Activated B cell treated with CpG ODN at 0.5 μM for 24 hours (primary cell): ENCODE data around the gene LAMA3. TPM values are rescaled to one million over a fixed set of nuclear protein-coding genes. Genes with fewer than 3 reads are reported as not detected.
"Not testable (repeated sequence)": the region's sequence is repeated elsewhere in the genome, so short reads cannot be mapped to it uniquely, and the experiment has no call there.

Experiments
- ATAC-seq: fragments of 200-7000 bp; cut with Tn5 transposase; one replicate; pipeline ENCODE4 v1.10.0; 2021; ENCODE audit warnings: low read depth, mild to moderate bottlenecking, moderate library complexity
- CTCF ChIA-PET: fragments of 350-600 bp; sonication (Branson Sonifier 250); formaldehyde crosslinking; loops from one replicate; lab custom pipeline; 2021; ENCODE audit warnings: antibody characterized with exemption; lab: Charles Lee
- POLR2A ChIA-PET: fragments of 350-600 bp; sonication (Branson Sonifier 250); formaldehyde crosslinking; loops from one replicate; lab custom pipeline; 2021; ENCODE audit warnings: antibody characterized with exemption; lab: Charles Lee
- DNase-seq: peaks from one replicate; pipeline ENCODE4 v3.0.0; 2022
- H3K27ac Mint-ChIP-seq: one replicate; pipeline ENCODE4 v1.8.0; 2020; ENCODE audit warnings: mixed read lengths
- H3K27me3 Mint-ChIP-seq: one replicate; pipeline ENCODE4 v1.8.0; 2021; ENCODE audit warnings: mixed read lengths
- H3K36me3 Mint-ChIP-seq: one replicate; pipeline ENCODE4 v1.8.0; 2021; ENCODE audit warnings: low read depth, mixed read lengths
- H3K4me1 Mint-ChIP-seq: one replicate; pipeline ENCODE4 v1.8.0; 2021; ENCODE audit warnings: mixed read lengths
- H3K4me3 Mint-ChIP-seq: one replicate; pipeline ENCODE4 v1.8.0; 2020; ENCODE audit warnings: mild to moderate bottlenecking, mixed read lengths
- H3K9me3 Mint-ChIP-seq: one replicate; pipeline ENCODE4 v1.8.0; 2020; ENCODE audit warnings: mixed read lengths
- CTCF ChIP-seq: fragments of 200-600 bp; IDR thresholded peaks from one replicate; pipeline ENCODE4 v1.8.0; 2022; ENCODE audit warnings: antibody characterized with exemption, mild to moderate bottlenecking
- intact Hi-C: fragments of 100-400 bp; cut with micrococcal nuclease; formaldehyde crosslinking; loops from one replicate; pipeline ENCODE4 v1.15.1; 2024
- total RNA-seq: library from RNA; stranded (reverse); gene quantifications from 2 replicates; pipeline ENCODE4 v1.2.3, GENCODE V29; 2022

The LAMA3 gene
- total RNA-seq, 1 donor from 2014 or later, result not detected

DNA sequence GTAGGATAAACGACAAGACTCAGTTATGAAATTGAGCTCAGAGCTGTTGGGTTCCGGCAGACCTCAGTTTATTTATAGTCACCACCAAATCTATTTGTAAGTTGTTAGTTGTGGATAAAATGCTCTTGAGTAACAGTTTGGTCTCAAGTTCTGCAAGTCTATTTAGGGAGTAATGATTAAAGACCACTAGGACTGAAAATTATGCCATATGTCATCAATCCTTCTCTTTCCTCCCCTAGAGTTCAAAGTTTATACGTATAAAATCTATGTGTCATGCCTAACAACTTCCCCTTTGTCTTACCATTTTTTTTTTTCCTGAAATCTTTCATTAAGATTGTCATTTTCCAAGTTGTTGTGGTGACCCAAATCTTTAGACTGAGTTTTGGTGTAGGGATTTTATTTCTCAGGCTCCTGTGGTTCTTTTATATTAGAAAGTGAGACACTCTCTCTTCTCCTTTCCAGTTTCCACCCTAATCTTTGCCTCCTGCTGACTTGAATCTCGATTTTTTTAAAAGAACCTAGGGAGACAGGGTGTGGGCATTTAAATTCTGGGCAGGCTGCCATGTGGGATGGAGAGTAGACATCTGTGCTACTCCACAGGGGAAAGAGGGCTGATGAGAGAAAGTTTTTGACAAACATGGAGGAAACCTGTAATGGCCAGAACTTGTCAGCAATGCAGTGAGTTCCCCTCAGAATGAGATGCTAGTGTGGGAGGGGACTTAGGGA, 51.0 kb downstream of the LAMA3 start:
- no peak for TF ChIP-seq CTCF
- Mint-ChIP-seq H3K27ac (no peak overlapping the region), H3K9me3 (no peaks in the 10 kb centered on the region), H3K4me3 (no peak overlapping the region), H3K27me3 (peaks cover 23% of the 10 kb centered on the region), H3K36me3 (no peaks in the 10 kb centered on the region), H3K4me1 (no peaks in the 10 kb centered on the region)
- DNase-seq, result no peak
- ATAC-seq, result no peak
- POLR2A ChIA-PET, result no interaction called here
- intact Hi-C loops, result no loop called here
- CTCF ChIA-PET, result no interaction called here

- H3K36me3 Mint-ChIP-seq, H3K27ac Mint-ChIP-seq, POLR2A ChIA-PET, DNase-seq, ATAC-seq, CTCF ChIA-PET, intact Hi-C loops, H3K9me3 Mint-ChIP-seq, H3K4me1 Mint-ChIP-seq, H3K4me3 Mint-ChIP-seq: not testable (repeated sequence)
- peaks cover 23% of the 10 kb centered on the region for H3K27me3 Mint-ChIP-seq
Measured at GRCh38 chr18:23741967-23742366, 52.7 kb downstream of the LAMA3 start.

DNA sequence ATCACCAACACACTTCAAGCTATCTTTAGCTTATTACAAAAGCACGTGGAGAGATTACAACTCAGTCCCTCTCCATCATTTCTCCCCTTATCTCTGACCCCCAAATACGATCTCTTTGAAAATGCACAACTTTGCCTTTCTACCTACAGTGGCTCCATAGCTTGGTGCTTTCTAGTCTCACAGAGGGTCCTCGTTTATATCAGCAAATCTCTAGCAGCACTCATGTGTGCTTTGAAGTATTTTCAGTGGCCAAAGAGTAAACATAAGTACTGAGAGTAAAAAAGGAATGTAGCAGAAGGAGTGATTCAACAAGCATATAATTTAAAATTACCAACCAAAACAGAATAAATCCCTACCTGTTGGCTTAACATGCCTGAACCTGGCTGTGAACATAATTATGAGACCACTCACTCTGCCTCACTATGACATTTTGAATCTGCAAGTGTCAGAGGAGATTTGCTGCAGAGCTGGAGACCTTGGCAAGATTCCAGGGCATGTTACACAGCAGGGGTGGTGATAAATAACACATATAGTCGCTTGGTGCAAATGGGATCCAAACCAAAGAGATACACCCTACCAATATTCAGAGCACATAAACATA, 54.6 kb downstream of the LAMA3 start:
- DNase-seq, result no peak
- intact Hi-C loops, result no loop called here
- CTCF ChIA-PET, result no interaction called here
- no peak for TF ChIP-seq CTCF
- Mint-ChIP-seq H3K4me1 (no peaks in the 10 kb centered on the region), H3K36me3 (no peaks in the 10 kb centered on the region), H3K9me3 (no peaks in the 10 kb centered on the region), H3K4me3 (no peak overlapping the region), H3K27ac (no peak overlapping the region), H3K27me3 (peaks cover 10% of the 10 kb centered on the region)
- no peak for ATAC-seq
- POLR2A ChIA-PET, result no interaction called here

- DNase-seq, result no peak
- Mint-ChIP-seq H3K4me1 (no peaks in the 10 kb centered on the region), H3K9me3 (no peaks in the 10 kb centered on the region), H3K36me3 (no peaks in the 10 kb centered on the region), H3K4me3 (no peak overlapping the region), H3K27me3 (peaks cover 12% of the 10 kb centered on the region), H3K27ac (no peak overlapping the region)
- CTCF ChIA-PET, result no interaction called here
- no peak for ATAC-seq
- POLR2A ChIA-PET, result no interaction called here
- intact Hi-C loops, result no loop called here
- no peak for TF ChIP-seq CTCF
Measured at GRCh38 chr18:23745366-23745765, 56.1 kb downstream of the LAMA3 start.

DNA sequence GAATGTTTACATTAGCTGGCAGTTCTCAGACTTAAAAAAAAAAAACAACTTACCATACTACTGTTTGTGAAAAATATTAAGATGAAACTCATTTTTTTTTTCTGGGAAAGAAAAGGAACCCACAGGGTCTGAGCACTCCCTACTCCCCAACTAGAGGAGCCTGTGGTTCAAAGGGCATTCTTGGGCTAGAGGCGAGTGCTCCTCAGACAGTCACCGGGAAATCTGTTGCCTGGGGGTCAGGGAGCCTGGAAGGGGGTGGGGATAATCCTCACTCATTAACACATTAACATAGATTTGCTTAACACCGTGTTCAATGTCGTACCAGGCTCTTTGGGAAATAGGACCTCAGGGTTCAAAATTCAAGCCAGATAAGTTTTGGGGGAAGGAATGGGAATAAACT, 57.6 kb downstream of the LAMA3 start:
- peaks cover 10% of the 10 kb centered on the region for H3K27me3 Mint-ChIP-seq
- no peaks in the 10 kb centered on the region for H3K36me3 Mint-ChIP-seq
- no peaks in the 10 kb centered on the region for H3K9me3 Mint-ChIP-seq
- TF ChIP-seq CTCF, result no peak
- no peak overlapping the region for H3K4me3 Mint-ChIP-seq
- DNase-seq (no peak), ATAC-seq (no peak)
- POLR2A ChIA-PET, result no interaction called here
- intact Hi-C loops, result no loop called here
- H3K4me1 Mint-ChIP-seq, result no peaks in the 10 kb centered on the region
- CTCF ChIA-PET, result no interaction called here
- H3K27ac Mint-ChIP-seq, result no peak overlapping the region
